NCI-H2196 treated with DMSO at 0.1 percent for 48 hours (cell line): Measurements from ENCODE around the gene ADGRB2.

ENCODE experiments used
- DNase-seq: peaks from one replicate; lab custom pipeline; 2025; ENCODE audit not compliant: unreplicated experiment; lab: John Stamatoyannopoulos, UW

Gene ADGRB2

DNA sequence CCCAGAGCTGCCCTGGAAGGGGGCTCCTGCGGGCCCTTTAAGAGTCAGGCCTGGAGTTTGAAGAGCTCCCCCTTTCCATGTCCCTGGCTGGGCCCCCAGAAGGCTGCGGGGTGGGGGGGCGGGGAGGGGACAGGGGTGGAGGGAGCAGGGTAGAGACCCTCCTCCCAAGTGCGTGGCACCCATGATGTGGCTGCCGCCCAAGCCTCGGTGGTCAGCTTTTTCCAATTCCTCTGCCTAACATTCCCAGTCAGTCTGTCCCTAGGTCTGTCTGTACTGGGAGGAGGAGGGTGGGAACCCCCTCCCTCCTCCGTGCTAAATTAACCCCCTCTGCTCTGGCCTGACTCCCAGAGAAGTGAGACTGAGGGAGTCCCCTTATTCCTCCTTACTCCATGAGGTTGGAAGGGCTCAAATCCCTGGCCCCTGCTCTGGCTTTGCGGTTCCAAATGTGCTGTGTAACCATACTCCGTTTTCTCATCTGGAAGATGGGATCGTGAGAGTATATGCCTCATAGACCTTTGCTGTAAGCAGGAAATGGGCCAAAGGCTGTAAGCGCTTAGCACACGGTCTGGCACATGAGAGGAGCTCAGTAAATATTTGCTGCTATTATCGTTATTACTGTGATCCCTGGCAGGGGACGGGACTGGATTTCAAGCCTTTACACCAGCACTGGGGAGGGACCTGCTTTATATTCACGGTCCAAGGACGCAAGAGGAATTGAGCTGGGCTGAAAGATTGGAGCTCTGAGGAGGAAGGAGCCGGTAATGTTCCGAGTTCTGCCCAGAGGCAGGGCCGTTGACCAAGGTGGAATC, 59.7 kb downstream of the ADGRB2 start:
- no peak for DNase-seq

DNA sequence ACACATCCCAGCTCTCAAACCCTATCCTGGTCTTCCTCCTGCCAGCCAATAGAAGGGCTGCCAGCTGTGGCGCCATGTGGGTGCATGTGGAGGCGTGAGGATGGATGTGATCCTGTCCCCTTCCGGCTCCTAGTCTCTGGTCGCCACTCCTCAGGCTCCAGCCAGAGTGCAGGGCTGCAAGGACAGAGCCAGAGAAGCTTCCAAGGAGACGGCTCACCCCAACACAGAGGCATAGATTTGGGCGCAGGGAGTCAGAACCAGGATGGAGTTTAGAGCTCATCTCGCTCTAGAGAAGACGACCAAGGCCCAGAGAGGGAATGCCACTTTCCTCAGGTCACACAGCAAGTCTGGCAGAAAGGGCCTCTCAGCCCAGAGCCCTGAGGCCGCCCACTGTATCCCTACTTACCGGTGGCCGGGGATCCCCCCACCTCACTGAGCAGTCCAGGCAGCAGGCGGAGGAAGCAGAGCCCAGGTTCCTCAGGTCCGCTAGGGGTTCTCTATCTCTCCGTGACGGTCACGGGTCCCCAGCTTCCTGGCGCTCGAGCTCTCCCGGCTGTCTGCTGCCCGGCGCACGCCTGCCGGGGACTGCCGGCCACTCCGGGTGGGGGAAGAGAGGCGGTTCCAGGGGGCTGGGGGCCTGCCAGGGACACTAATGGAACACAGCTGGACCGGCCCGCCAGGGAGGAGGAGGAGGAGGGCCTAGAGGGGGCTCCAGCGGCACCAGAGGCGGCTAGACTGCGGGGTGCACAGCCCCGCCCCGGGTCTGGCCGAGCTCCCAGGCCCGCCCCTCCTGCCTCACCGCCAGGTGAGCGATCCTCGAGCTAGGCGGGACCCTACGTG, 60.5 kb downstream of the ADGRB2 start, which contains the start of gene COL16A1:
Gene COL16A1, minus strand, starts transcription at position 587 of the 840 bp plus-strand sequence. CDS start 1,824 bp downstream, outside the sequence.
- no peak for DNase-seq

DNA sequence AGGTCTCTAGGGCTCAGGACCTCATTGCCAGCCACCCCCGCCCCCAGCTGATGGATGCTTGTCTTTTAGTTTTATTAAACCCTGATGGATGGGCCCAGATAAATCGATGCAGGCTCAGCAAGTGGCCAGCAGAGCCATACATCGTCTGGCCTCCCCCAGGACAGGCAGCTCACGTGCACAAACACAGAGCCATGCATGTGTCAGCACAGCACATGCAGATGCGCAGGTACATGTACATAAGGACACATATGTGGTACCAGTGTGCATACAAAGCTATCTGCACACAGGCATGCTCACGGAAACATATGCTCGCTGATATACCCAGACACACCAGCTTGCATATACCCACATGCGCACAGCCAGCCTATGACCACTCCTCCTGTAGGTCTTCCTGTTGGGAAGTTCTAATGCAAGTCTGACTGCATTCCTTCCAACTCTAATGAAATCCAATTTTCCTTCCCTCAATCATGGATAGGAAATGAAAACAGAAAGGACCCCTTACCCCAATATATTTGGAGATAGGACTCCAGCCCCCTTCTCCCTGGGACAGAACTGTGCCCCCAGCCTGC, 61.2 kb downstream of the ADGRB2 start:
- DNase-seq = no peak

DNA sequence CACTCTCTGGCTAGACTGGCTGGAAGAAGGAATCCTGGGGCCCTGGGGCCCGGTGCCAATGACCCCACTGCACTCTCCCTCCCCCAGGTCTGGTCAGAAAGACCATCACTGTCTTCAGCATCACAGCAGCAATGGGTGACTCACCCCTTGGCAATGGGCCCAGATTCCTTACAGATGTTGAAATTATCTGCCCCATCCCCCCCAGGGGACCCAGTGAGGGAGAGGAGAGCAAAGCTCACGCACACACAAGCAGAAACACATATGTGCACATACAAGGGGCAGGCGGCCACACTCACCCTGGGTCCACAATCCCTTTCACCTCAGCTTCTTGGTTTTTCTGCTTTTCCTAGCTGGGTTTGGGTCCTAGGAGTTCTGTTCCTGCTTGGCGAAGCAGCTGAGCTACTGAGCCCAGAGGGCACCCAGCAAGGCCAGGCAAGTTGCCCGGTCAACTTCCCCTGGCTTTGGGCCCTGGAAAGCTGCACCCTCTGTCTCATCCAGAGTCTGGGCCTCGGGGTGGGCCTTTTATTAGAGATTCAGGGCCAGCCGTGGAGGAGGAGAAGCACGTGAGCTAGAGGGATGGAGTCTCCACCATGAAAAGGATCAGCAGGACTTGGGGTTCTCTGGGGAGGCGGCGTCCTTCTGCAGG, 62.9 kb downstream of the ADGRB2 start:
- DNase-seq = peak; percentile 71

DNA sequence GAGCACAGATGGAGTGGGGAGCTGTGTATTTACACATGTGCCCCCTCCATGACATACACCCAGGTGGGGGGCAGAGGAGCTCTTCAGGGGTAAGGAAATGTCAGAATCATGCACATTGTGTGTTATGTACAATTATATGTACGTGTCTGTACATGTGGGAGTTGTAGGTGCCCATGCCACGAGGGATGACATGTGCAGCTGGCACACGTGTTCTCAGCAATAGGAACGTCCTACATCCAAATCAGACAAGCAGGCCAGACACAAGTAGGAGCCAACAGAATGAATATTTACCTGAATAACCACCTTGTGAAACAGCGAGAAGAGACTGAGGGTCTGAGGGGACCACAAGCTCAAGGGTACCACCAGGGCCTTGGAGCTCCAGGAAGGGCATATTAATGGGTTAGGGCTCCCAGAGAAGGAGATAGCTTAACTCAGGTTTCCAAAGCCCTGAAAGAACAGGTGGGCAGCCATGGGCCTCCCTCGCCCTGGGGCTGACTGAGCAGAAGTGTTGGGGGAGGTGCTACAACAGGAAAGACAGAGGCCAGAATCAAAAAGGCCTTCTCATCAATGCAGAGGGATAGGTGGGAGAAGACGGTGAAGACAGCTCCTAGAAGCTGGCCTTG, 63.6 kb downstream of the ADGRB2 start:
- no peak for DNase-seq

DNA sequence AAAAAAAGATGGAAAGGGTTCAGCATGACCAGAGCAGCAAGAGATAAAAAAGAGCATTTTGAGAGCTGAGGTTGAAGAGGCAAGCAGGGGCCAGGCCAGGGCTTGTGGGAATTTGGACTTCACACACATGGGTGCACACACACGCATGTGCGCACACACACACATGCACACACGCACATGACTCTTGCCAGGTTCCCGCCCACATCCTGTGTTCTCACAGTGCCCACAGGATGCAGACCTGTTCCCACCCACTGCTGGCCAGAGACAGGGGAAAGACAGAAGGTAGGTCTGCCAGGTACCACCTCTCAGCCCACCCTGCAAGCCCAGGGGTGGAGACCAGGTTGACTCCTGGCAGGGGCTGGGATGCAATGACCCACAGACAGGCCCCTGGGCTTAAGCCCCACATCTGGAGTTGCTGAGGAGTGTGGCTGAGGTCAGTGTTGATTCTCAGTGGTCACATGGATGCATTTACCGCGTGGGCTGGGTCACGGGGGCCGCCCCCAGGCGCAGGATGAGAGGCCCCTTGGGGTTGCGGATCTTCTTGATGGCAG, 64.7 kb downstream of the ADGRB2 start:
- no peak for DNase-seq

DNA sequence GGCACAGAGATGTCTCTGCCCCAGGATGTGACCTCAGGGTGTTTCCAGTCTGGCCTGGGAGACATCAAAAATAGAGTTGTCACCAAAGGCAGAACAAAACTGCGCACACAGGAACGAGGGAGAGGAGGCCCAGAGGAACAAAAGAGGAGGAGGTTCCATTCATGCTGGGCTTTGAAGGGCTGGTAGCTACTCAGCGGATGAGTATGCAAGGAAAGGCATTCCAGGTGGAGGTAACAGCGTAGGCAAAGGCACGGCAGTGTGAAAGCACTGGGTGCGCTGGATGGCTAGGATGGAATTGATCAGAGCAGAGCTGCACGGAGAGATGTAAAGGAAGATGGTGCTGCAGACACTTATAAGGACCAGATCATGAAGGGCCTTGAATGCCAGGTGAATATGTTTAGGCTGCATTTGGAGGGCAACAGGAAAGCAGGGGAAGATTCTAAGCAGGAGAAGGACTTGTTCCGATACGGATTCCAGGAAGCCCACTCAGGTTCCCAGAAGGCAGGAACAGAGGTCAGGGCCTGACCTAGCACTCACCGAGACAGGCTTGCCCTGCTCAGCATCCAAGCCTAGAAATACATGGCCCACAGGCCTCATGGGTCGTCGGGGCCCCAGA, 66.7 kb downstream of the ADGRB2 start:
- no peak for DNase-seq

DNA sequence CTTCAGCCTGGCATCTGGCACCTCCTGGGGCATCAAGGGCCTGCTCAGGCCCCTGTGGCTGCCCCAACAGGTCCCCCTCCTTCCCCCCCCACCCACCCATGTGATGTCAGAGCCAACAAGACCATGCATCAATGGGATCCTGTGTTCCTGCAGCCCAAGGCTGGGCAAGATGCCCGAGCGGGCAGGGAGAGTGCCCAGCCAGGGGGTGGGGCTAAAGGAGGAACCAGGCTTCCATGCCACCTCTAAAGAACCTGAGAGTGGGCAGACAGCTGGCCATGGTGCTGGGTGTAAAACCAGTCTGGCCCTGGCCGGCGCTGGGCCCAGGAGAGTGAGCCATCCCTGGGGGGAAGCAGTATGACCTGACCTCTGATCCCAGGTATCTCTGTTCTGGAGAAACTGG, 67.9 kb downstream of the ADGRB2 start:
- DNase-seq = peak; percentile 90

DNA sequence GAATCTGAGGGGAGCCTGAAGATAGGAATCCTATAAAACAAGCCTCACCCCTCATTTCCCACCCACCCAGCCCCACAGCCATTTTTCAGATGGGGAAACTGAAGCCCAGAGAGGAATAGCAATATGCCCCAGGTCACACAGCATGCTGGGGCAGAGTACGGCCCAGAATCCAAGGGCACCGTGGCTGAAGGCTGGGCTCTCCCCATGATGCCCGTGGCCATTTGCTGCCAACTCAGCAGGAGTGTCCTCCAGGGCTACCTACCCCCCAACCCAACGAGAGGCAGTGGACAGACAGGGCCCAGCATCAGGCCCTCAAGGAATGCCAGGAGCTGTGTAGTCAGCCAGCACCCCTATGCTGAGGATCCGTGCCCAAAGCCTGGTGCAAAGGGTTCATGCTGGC, 68.8 kb downstream of the ADGRB2 start:
- DNase-seq = no peak

DNA sequence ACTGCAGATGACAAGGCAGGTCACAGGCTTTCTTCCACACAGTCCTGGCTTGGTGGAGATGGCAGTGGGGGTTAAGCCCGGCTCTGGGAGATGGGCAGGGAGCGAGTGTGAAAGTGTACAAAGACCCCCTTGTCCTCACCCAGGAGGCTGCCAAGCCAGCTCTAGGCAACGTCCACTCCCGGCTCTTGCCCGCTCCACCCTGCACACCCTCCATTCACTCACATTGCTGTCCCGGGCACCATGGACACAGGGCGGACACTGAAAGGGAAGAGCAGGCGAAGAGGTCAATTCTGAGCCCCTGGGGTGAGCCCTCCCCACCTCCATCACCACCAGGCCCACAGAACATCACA, 69.2 kb downstream of the ADGRB2 start:
- no peak for DNase-seq

DNA sequence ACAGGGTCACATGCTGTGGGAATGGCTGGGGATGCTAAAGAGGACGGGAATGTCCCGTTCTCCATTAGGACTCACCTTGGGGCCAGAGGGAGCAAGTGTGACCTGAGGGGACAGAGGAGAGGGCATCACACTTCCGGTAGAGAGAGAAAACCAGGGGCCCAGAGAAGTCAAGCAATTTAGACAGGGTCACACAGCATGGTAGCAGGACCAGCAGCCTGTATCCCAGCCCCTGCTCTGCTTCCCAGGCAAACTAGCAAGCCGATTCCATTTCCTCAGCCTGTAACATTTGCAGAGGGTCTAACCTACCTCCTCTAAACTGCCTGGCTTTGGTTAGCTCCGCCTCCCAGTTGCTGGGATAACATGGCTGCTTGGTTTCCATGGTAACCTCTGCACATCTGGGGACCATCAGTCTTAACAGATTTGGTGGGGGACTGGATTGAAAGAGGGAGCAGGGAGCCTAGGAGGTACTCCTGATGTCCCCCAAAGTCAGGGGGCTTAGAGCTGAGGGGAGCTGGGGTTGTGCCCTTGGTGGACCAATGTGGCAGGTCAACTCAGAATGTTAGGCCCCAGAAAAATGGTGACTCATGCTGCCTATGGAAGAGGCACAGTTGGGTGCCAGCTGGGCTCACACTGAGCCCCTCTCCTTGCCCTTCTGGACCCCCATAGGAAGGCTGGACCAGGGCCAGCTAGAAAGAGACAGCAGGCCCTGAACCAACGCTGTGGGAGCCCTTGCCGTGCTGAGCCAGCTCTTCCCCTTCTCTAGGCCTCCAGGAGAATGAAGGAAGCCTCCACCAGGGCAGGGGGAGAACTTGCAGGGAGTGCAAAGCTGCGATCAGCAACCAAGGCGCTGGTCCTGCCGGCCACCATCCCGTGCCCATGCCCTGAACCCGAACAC, 69.8 kb downstream of the ADGRB2 start:
- no peak for DNase-seq

DNA sequence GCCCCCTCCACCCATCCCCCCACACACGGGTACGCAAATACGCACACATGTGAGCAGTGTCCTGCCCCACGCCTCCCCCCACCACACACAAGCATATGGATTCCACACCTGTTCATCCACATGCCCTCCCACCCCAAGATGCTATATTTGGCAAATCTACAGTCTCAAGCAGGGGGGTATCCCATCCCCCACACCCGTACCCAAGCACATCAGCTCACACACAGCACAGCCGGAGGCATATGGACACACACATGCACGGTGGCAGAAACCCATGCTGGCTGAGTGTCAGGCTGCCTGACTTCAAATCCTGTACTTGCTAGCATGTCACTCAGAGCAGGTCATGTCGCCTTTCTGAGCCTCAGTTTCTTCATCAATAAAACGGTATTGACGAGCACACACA, 70.9 kb downstream of the ADGRB2 start:
- DNase-seq = no peak

DNA sequence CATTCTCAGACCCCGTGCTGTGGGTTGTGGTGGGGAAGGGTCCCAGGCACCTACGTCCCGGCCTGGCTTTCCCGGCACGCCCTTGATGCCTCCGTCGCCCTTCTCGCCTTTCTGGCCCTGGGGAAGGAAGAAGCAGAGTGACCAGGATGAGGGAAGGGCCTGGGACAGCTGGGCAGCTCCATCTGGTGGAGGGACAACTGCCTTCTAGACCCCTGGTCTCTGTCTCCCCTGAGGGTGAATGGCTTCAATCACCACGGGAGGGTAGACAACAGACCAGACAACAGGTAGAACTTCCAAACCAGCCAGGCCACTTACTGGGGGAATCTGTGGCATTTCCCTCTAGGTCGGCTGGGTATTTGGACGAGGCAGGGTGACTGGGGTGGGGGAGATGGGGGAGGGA, 72.2 kb downstream of the ADGRB2 start:
- DNase-seq = no peak

DNA sequence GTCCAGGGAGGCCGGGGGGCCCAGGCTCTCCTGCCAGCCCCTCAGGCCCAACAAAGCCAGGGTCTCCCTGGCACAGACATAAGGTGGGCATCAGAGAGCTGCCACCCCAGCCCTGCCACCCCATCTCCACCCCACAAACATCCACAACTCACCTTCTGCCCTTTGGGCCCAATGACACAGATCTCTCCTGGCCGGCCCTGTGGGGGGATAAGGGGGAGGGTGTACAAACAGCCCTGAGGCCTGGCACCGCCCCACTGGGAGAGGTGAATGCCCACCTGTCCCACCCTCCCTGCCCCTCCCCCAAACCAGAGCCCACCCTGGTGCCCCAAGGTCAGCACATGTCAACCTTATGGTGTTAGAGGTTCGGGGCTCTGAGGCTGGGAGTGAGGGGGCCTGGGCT, 72.7 kb downstream of the ADGRB2 start:
- no peak for DNase-seq

DNA sequence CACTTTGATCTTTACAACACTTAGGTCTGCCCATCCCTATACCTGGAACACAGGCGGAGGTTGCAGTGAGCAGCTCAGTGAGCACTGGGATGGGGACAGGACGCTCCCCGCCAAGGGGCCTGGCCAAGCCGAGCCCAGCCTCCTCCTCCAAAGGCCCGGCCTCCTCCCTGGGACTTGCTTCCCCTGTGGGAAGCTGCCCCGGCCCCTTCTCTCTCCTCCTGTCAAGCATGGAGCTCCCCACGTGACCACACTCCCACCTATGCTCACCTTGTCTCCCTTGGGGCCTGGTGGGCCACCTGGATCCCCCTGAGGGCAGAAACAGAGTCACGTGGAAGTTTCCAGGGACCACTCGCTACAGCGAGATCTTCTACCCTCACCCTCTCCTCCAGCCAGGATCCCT, 73.2 kb downstream of the ADGRB2 start:
- no peak for DNase-seq

DNA sequence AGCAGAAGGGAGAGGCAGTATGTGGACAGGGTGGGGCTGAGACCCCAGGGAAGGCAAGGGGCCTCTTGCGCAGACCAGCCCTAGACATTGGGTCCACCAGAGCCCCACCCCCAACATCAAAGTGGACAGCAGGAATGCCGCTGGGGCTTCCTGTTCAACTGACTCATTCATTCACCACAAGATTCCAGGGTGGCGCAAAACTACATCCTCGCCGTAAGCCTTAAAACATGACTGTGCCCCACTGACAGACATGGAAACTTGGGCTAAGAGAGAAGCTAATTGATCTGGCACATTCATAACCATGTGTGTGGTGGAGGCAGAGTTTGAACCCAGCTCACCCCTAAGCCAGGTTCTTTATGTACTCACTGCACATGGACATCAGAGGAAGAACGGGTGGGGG, 74.3 kb downstream of the ADGRB2 start:
- DNase-seq = no peak

DNA sequence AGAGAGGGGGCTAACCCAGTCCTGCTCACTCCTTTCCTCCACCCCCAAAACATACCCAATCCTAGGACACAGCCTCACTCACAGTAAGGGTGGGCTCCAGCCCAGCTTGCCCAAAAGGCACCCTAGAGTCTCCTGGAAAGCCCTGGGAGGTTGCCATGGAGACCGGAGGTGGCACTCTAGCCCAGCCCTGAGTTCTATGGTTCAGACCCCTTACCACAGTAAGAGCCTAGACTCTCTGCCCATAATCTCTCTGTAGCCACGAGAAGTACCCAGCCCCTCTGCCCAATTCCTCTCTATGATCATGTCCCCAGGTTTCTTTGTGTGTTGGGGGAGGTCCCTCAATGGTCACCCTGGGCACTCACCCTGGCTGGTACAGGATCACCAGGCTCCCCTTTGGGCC, 74.8 kb downstream of the ADGRB2 start:
- no peak for DNase-seq

DNA sequence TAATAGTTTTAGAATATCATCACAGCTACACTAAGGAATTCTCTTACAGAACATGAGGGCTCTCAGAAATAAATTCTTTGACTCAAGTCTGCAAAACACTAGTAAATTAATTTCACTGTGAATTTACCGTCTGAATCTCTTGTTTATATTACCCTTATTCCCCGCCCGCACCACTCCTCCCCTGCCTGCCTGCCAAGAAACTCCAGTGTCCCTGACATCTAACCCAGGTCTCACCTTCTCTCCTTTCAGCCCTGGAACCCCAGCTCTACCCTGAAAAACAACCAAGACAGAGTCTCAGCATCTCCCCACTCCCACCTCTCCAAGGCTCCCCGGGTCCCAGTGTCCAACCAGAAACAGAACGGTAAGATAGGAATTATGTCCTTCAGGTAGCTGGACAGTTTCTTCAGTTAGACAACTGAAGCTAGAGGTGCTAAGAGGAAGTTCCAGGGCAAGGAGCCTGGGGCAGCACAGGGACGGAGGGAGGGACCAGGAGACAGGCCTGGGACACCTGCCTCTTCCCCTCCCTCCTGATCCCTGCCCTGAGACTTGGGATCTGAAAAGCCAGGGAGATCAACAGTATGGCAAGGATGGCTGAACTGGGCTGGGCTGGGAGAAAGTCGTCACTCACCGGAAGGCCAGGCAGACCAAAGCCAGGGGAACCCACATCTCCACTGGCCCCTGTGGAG, 75.8 kb downstream of the ADGRB2 start:
- no peak for DNase-seq

DNA sequence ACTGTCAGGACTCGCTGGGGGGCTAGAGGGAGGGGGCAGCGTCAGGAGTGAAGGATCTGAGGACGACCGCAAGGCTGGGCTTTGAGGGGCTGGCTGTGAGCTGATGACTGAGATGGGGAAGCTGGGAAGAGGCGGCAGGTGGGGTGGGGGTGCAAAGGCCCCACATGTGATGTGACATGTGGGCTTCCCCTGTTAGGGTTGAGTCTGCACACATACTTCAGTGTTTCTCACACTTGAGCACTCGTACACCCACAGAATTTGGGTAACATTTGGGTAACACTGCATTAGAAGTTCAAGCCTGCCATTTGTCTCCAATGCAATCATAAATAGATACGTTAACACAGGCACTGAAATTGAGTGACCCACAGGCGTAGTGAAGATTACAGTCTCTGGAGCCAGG, 76.5 kb downstream of the ADGRB2 start:
- no peak for DNase-seq
